Hippocampal formation (tissue), 2 donors: ENCODE results near the gene LINC01488.

ENCODE experiments used
- DNase-seq, 2 donors: peaks; one replicate each; lab custom pipeline; 2025; lab: John Stamatoyannopoulos, UW

LINC01488 gene

DNA sequence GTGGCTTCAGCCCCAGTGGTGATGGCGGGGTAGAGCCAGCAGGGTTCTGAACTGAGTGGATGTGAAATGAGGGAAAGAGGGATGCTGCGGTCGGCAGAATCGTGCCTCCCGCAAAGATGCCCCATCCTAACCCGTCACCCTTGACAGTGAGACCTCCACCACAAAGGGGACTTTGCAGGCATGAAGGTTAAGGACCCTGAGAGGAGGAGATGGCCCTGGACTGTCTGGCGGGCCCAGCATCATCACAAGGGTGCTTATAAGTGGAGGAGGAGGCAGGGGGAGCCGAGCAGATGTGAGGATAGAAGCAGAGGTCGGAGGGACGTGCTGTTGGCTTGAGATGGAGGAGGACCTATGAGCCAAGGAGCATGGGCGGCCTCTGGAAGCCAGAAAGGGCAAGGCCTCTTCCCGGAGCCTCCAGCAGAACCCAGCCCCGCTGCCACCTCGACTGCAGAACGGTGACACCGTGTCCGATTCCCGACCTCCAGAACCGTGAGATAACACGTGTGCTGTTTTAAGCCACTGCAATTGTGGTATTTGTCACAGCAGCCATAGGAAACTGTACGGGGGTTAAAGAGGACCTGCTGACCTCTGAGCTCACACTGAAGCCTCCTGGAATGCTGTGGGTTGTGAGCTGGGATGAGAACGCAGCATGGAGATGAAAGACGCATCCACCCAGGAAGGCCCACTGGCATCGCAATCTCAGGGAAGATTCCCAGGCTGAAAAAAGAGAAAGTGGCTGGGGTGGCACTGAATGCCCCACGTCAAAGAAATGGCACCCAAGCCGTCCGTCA is 10.9 kb downstream of the LINC01488 start:
- DNase-seq: no peak

DNA sequence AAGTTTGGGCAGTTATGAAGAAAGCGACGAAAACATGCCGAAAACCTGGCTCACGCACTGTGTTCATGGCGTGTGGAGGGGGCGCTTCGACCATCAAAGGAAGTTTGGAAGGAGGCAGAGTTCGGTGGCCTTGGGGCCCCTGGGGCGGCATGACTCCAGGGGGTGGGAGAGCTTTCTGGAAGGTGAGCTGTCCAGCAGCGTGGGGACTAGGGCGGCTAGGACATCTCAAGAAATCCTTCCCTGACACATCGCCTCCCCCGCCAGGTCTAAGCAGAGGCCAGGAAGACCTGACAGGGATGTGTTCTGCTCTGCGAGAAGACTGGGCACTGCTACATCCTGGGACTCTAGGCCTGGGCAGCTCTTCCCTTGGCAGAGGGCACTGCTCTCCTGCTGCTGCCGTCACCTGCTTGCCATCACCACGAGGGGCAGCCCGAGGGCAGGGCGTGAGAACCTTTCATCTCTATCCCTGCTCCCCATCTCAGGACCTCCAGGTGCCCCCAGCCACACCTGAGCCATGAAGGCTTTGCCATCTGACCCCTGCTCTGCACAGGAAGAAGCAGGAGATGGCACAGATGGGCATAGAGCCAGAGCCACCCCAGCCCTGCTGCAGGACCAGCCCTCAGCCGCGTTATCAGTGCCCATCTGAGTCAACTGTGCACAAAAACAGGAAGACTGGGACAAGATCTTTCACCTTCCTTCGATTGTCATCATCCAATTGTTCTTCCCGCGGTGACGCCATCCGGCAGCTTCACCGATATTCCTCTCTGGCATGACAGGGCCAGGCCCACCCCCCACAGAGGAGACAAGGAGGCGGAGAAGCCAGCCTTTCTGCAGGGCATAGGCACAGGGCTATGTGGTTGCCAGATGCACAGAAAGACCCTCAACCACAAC is 12.7 kb downstream of the LINC01488 start:
- no peak for DNase-seq

DNA sequence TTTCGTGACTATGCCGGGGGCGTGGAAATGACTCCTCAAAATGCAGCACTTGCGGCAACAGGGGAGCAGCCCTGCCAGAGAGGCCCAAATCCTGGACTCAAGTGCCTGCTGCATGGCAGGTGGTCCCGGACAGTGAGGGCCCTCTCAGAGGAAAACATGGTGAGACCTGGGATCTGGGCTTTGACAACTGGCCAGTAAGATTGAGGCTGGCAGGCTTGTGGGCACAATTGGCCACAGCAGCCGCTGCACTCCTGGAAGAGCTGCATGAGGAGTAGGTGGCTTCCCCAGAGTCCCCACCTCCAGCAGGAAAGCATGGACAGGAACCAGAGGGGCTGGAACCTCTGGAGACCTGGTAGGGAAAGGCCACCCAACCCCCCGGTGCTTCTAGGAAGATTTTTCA is 13.4 kb downstream of the LINC01488 start:
- DNase-seq: no peak

DNA sequence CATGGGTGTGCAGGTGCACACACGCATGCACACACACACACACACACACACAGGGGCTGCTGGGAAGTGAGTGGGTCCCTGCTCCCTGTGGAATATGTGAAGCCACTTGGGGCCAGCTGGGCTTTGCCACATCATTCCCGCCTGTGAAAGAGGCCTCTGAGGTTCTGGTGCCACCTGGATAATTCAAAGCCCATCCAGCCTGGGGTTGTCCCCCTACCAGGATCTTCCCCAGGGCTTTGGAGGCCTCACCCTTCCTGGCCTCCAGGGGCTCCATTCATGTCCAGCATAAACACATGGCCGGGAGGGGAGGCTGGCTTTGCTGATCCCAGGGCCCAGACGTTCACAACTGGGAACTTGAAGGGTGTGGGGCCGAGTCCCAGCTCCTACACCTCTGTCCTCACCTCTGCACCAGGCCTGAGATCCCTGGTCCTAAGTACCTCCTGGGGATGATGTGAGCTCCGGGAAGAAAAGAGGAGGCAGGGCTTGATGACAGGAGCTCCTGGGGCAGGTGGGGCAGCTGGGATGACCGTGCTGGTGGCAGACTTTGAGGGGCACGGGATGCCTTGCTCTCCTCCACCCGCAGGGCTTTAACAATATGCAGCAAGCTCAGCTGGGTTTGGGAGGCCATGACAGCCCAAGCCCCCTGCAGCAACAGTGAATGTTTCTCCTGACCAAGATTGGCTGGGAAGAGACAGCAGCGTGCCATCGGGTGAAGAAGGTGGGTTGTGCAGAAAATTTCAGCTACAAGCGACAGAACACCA is 14.2 kb downstream of the LINC01488 start:
- DNase-seq: no peak

DNA sequence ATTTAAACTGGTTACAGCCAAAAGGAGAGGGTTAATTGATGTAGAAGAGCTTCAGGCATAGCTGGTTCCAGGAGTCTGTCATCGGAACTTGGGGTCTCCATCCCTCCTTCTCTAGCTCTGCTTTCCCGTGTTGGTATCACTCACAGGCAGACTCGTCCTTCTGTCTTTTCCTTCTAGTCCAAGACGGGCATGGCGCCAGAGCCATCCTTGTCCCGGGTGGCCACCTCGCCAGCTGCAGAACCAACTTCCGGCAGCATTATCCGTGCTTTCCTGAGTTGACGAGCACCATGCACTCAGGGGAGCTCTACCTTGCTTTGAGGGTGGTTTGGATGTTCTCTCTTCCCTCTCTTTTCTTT is 14.7 kb downstream of the LINC01488 start:
- DNase-seq: no peak

DNA sequence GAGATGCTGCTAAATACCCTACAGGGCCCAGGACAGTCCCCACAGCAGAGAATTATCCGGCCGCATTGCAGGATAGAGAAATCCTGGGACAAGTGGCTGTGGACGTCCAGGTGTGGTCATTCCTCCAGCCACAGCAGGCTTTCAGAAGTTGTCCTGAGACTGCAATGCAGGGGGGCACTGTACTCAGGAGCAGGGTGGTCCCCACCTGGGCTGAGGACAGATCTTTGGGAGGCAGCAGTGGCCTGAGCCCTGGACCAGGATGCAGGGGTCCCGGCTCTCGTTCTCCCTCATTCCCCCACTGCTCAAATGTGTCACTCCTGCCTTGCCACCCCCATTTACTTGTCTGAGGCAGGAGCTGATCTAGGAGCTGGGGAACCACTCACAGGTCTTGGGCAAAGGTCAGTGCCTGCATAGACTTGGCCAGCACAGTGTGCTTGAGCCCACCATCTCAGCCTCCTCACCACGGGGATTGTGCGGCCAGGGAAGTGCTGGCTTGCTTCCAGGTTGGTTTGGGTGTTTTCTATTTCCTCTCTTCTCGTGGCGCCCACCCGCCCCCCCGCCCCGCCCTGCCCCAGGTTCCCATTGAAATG is 15.3 kb downstream of the LINC01488 start:
- no peak for DNase-seq

DNA sequence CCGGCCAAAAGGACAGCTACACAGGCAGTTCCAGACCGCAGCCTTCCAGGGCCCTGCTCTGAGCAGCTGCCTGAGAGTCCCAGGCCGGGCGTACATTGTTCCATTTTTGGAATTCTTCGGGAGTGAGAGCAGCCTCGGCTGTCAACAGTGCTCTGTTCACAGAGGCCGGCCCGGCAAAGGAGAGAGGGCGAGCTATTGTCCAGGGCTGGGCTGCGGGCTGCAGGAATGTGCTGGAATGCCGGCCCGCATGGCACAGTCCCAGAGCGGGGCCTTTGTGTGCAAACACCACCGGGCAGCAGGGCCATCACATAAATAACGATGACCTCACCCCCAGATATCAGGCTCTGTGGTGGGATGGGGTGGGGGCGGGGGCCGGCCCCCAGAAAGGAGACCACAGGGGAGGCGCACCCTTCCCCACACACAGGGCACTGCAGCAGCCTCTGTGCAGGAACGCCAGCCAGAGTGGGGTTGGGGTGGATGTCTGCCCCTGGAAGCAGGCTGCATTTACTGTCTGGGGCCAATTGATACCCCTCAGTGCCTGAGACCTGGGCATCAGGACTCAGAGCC is 15.8 kb downstream of the LINC01488 start:
- peak; percentile 13 to 65 for DNase-seq

DNA sequence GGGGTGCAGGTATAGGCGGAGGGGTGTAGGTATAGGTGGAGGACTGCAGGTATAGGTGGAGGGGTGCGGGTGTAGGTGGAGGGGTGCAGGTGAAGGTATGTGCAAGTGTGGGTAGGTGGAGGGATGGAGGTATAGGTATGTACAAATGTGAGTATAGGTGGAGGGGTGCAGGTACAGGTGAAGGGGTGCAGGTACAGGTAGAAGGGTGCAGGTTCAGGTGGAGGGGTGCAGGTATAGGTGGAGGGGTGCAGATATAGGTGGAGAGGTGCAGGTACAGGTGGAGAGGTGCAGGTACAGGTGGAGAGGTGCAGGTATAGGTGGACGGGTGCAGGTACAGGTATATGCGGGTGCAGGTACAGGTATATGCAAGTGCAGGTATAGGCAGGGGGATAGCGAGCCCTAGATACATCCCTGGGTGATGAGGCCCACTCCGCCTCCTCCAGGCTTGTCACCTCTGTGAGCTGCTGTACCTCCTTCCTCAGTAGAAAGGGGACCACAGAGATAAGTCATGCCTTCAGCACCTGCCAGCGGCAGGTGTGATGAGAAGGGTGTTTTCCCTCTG is 17.2 kb downstream of the LINC01488 start:
- no peak for DNase-seq

DNA sequence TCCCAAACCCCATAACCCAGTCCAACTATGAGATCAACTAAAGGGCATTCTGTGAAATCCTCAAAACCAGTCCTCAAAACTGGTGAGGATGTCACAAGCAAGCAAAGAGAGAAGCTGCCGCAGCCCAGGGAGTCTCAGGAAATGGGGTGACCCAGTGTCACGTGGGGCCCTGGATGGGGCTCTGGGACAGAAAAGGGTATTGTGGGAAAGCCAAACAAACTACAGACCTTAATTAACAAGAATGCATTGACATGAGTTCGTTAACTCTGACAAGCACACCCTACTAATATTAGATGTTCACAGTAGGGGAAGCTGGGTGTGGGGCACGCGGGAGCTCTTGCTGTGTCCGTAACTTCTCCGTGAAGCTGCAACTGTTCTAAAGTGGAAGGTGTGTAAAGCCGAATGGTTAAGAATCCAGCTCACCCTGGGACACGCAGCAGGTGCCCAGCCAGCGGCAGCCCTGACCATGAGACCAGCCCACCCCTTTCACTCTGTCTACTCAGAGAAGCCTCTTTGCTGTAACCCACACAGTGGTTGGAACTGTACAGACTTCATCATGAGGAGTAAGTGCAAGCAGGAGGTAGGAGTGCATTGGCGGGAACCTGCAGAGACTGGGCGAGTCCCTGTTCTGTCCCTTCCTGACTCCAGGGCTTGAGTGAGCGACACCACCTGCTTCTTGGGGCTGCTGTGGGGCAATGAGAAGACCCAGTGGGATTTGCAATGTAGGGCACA is 17.9 kb downstream of the LINC01488 start:
- no peak for DNase-seq

DNA sequence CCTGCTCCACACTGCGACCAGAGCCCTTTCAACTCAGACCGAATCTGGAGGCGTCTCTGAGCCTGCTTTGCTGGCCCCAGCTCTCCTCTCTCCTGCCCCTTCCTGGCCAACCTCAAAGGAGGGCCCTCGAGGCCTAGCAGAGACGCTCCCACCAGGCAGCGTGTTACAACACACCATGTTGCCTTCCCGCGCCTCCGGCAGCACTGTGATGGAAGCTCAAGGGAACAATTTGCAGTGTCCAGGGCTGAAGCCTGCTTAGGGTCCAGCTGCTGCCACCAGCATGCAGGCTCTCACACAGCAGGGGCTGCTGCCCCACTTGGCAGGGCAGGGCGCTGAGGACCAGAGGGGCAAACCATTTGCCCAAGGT is 18.4 kb downstream of the LINC01488 start:
- no peak for DNase-seq

DNA sequence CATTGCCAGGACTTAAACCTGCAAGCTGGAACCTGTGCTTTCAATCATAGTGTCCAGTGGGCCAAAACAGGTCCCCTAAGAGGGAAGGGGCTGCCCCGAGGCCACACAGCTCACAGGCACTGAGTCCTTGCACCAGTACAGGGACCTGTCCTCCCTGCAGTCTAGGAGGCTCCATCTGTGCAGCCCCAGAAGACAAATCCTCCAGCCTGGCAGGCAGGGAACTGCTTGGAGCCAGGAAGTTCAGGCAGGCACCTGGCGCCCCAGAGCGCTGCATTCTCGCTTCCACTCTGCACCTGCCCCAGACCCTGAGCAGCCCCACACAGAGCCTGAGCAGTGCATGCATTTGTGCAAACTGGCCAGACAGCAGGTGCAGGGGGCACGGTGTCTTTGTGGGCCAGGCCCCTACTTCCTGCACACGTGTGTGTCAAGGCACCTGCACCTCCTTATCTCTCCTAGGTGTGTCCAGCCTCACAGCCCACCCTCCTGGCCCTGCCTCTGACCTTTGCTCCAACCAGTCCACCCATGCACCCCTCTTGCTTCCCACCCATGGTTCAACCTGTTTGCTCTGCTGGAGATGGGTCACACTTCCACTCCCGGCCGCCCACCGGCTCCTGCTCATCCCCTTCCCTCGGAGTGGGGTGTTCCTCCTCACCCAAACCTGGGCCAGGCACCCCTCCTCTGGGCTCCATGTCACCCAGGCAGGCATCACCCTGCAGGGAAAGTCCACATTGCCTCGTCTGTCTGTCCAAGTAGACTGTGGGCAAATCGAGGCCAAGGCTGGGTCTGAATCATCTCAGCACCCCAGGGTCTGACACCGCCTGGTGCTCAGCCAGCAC is 19.0 kb downstream of the LINC01488 start:
- no peak for DNase-seq

DNA sequence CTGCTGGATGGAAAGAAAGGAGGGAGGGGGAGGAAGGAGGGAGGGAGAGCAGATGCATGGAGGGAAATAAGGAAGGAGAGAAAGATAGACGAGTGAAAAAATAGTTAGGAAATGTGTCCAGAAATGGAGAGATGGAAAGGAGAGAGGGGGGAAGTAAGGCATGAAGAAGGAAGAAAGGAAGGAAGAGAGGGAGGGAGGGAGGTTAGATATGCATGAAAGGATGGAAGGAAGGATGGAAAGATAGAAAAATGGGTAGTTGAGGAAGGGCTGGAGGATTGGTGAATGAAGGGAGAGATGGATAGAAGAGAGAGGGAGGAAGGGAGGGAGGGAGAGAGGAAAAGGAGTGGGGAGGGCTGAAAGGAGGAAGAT is 19.6 kb downstream of the LINC01488 start:
- DNase-seq: no peak

DNA sequence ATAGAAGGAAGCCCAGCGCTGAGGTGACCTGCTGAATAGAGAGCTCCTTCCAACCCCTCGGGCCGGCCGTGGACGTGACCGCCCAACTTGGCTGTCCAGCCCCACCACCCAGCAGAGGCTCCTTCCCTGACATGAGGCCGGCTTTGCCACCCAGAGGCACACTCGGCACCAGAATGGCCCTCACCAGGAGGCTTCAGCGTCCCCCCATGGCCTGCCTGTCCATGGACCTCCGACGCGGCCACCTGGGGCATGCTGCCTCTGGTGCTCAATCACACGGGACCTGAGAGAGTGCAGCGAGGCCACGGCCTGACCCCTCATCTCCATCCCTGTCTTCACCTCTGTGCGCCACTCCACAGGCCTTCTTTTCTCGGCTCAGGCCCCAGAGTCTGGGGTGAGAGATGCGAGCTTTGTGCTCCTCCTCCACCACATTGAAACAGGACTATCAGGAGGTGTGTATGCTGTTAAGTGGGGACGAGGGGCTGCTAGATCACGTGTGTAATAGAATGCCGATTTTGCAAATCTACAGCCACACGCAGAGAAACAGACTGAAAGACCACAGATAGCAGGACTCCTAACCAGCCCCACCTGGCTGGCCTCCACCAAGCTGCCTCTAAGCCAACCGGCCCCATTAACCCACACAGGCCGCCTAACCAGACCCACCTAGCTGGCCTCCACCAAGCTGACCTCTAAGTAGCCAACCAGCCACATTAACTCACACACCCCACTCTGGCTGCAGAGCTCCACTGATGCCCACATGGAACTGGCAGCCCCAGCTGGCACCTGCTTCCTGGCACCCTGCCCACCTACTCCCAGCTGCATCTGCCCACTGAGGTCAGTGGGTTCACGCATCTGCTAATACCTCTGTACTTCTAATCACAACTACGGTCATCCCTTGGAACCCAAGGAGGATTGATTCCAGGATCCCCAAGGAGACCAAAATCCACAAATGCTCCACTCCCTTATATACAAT is 20.7 kb downstream of the LINC01488 start:
- DNase-seq: no peak

DNA sequence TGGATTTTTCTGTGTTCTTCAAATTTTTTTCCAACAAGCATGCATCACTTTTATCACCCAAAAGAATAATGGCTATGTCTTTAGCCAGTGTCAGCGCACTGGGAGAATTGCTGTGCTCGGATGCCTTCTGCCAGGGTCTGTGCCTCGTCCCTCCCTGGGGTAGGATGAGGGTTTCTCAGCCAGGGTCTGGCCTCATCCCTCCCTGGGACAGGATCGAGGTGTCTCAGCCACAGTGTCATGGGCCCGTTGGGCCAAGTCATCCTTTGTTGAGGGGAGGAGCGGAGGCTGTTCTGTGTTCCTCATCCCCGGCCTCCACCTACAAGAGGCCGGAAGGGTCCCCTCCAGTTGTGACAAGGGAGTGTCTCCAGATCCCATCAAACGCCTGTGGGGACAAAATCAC is 22.7 kb downstream of the LINC01488 start:
- no peak for DNase-seq

DNA sequence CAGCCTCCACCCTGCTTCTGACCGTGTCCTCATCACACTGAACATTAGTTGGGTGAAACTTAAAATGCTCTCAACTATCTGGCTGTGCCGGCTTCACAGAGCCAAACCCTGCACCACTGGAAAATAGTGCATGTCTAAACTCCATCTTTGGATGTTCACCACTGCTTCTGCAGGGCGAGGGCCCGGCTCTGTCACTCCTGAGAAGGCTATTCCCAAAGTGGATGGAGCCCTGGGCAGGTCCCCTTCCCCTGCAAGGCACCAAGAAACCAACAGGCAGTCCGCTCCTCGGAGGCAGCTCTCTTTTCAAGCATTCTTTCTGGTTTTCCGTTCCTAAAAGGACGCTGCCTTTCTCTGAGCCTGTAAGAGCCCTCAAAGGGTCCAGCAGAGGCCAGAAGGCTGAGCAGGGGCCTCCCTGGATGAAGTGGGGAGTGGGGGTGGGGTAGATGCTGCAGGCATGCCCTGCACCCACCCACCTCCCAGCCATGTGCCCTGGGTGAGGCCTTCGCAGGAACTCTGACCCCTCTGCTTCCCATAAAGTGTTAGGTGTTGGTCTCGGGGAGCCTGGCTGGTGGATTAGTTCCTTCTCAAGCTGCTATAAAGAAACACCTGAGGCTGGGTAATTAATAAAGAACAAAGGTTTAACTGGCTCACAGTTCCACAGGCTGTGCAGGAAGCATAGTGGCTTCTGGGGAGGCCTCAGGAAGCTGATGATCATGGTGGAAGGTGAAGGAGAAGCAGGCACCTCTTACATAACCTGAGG is 23.3 kb downstream of the LINC01488 start:
- no peak for DNase-seq

DNA sequence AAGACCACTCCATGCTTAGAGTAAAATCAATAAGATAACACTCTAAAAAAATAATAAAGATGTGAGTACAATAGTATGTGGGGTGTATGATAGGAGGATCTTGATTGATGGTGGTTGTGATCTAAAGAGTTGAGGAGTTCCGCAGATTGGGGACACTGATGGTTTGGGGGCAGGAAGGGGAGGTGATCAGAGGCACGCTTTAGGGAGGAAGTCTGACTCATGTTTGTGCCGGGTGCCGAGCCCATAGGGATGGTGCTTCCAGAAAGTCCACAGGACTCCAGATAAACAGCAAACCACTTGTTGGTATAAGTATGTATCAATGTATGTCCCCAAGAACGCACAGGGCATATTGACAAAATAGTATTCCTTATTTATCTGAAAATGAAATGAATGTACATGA is 27.5 kb downstream of the LINC01488 start:
- no peak for DNase-seq

DNA sequence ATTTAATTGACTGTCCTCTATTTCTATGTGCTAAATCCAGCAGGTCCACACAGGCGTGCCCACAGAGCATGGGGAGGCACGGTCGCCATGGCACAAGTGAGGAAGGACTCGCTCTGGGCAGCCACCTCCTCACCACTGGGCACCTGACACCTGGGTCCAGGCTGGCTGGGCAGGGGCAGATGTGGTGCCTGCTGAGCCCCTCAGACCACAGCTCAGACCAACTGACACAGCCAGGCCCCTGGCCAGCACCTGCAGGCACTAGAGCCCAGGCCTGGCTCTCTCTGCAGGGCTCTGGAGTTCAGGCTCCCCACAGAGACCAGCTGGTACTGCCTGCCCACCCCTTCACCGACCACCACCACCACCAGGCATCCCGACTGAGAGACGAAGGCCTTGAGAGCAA is 27.9 kb downstream of the LINC01488 start:
- no peak for DNase-seq

DNA sequence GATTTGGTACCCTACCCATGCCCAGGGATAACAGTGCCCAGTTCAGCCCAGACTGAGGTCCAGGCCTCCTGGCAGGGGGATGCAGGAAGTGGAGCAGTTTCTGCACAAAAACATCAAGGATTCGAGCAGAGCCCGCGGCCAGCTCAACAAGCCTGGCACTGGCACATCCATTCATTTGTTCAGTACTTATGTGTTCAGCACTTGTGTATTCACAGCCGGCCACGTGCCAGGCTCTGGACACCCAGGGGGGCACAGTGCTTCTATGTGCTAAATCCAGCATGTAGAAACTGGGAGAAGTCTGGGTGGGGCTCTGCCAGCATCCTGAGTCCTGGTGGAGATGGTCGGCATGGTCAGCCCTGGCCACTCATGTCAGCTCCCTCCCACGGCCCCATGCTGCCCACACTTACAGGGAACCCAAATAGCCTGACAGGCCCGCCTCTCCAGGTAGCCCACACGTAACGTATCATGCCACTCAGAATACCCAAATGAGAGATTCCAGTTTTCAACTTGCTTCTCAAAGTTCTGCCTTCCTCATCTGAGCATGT is 28.5 kb downstream of the LINC01488 start:
- no peak for DNase-seq
